HFF-Myc (cell line): ENCODE measurements around the gene DERL3.

Experiments
- DNase-seq: peaks from one replicate; pipeline ENCODE4 v3.0.0-alpha.2; 2011; ENCODE audit warnings: low read depth; ENCODE audit errors: extremely low read depth
- H3K4me3 ChIP-seq: replicated peaks from 2 replicates; pipeline ENCODE4 v1.5.1; 2011; ENCODE audit warnings: low read depth, mild to moderate bottlenecking, control low read depth, low read length
- TF ChIP-seq, protein P1 (sequence below): IDR thresholded peaks from 2 replicates; pipeline ENCODE4 v1.5.1; 2012; ENCODE audit warnings: mild to moderate bottlenecking, low read depth, low read length, control low read depth; ENCODE audit errors: missing control alignments

The DERL3 gene

DNA sequence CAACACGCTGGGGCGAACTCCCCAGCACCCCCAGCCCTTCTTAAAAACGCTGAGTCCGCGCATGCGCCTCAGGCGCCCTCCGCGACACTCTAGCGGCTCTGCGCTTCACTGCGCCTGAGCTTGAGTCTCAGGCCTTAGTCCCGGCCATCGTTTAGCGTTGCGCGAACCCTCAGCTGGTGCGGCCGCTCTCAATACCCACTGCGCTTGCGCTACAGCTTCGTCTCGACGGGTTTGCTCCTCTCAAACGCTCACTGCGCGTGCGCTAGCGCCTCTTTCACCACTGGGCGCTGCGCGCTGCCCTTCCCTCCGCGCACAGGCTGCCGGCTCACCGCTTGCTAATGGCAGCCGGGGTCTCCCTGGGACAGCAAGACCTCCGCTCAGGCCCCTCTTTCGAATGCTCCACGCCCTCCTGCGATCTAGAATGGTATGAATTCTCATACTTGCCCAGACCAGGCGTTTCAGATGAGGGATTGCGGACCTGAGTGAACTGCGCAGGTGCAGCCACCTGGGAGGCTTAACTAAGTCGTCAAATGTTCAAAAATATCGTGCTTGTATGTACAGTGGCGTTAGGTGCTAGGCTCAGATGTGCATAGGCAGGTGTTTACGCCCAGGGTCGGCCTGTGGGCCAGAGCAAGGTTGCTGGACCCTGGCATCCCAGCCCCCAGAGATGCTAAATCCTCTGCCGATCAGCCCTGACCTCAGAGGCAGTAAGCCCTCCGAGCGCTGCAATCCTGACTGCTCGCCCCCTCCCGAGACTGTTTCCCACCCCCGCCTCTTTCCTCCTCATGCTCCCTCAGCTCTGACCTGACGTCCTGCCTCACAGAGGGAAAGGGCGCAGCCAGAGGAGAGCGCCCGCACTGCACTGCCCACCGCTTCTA, 19.0 kb upstream of the DERL3 start, which contains the start of gene SLC2A11:
Gene SLC2A11 (plus strand): TSS at position 270 of the 878 bp plus-strand sequence. CDS start 125 bp downstream, at position 395.
- TF ChIP-seq, protein P1, sequence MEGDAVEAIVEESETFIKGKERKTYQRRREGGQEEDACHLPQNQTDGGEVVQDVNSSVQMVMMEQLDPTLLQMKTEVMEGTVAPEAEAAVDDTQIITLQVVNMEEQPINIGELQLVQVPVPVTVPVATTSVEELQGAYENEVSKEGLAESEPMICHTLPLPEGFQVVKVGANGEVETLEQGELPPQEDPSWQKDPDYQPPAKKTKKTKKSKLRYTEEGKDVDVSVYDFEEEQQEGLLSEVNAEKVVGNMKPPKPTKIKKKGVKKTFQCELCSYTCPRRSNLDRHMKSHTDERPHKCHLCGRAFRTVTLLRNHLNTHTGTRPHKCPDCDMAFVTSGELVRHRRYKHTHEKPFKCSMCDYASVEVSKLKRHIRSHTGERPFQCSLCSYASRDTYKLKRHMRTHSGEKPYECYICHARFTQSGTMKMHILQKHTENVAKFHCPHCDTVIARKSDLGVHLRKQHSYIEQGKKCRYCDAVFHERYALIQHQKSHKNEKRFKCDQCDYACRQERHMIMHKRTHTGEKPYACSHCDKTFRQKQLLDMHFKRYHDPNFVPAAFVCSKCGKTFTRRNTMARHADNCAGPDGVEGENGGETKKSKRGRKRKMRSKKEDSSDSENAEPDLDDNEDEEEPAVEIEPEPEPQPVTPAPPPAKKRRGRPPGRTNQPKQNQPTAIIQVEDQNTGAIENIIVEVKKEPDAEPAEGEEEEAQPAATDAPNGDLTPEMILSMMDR: no peak
- DNase-seq: peak; percentile 91
- H3K4me3 ChIP-seq: peak within 1 kb of the TSS; percentile 89

- H3K4me3 ChIP-seq: peak overlapping the region; percentile 89
- TF ChIP-seq, protein P1: no peak
- no peak for DNase-seq
These were observed 18.2 kb upstream of the DERL3 start for GRCh38 chr22:23856721-23857605.

- DNase-seq: no peak
- TF ChIP-seq, protein P1: no peak
- H3K4me3 ChIP-seq: no peak overlapping the region
These were observed 11.4 kb upstream of the DERL3 start for GRCh38 chr22:23850136-23850611.

- no peak for DNase-seq
- TF ChIP-seq, protein P1: peak; percentile 97
- no peak overlapping the region for H3K4me3 ChIP-seq
These were observed 10.5 kb upstream of the DERL3 start for GRCh38 chr22:23849009-23850006.

DNA sequence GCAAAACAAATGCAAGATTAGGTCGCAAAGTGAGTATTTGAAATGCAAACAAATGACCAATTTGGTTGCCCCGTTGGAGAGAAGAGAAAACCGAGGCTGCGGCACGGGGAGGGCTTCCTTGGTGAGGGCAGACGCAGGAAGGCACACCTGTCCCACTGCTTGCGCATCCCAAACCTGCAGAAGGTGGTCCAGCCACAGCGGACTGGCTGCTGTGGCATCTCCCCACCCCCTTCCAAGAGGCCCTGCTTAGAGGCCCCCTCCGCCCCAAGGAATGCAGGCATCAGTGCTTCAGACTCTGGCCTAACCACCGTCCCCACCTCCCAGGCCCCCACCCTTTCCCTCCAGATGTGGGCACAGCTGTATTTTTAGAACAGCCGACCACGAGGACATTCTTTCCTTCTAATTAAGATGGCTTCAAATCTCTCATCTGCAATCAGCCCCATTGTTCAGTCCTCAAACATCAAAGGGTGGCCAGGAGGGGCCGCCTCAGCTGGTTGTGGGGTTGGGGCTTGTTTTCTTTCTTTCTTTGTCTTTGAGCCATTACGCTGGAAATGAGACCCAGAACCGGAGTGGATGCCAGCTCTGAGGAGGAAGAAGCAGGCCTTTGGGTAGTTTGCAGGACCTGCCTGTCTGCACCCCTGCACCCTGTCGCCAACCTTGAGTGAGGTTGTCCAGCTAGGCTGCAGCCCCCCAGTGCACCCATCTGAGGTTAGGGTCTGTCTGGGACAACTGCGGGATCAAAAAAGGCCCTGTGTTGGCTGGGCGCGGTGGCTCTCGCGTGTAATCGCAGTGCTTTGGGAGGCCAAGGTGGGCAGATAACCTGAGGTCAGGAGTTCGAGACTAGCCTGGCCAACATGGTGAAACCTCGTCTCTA, 9.4 kb upstream of the DERL3 start:
- no peak overlapping the region for H3K4me3 ChIP-seq
- DNase-seq: no peak
- TF ChIP-seq, protein P1: no peak
